ENCODE results near the gene EXOSC2.

EXOSC2 gene

GRCh38 chr9:130738281-130738680 lies 44.7 kb downstream of the EXOSC2 start:
- H2AFZ ChIP-seq (ENCODE audit: low read depth, low read length) = no peak overlapping the region
- H4K20me1 ChIP-seq (ENCODE audit: insufficient read depth, low read length) = no peaks in the 10 kb centered on the region
- no peaks in the 10 kb centered on the region for H3K4me1 ChIP-seq (ENCODE audit: low read length)

GRCh38 chr9:130739081-130739480 lies 45.5 kb downstream of the EXOSC2 start:
- Histone ChIP-seq H3K27me3 (ENCODE audit: low read depth, low read length) (no peaks in the 10 kb centered on the region), H2AFZ (ENCODE audit: low read depth, low read length) (no peak overlapping the region), H3K79me2 (ENCODE audit: low read length) (peaks cover 7% of the 10 kb centered on the region; the same call in 1 of the 2 replicates), H4K20me1 (ENCODE audit: insufficient read depth, low read length) (no peaks in the 10 kb centered on the region), H3K36me3 (replicated peaks; ENCODE audit: low read depth, low read length) (no peaks in the 10 kb centered on the region), H3K4me2 (ENCODE audit: low read length) (no peak overlapping the region), H3K9me3 (ENCODE audit: insufficient read depth, low read length) (no peaks in the 10 kb centered on the region), H3K27ac (ENCODE audit: low read length) (no peak overlapping the region), H3K4me3 (ENCODE audit: low read length) (no peak overlapping the region), H3K4me1 (ENCODE audit: low read length) (no peaks in the 10 kb centered on the region), H3K9ac (ENCODE audit: low read length) (no peak overlapping the region)
- TF ChIP-seq EZH2phosphoT487 (IDR thresholded peaks at IDR 0.05; ENCODE audit: low read depth) (no peak), CTCF (IDR thresholded peaks at IDR 0.05; ENCODE audit: low read depth, low read length) (no peak)

More at GRCh38 chr9:130738281-130738680, 44.7 kb downstream of the EXOSC2 start:
- Histone ChIP-seq H3K4me2 (ENCODE audit: low read length) (no peak overlapping the region), H3K9ac (ENCODE audit: low read length) (no peak overlapping the region), H3K36me3 (replicated peaks; ENCODE audit: low read depth, low read length) (no peaks in the 10 kb centered on the region), H3K9me3 (ENCODE audit: insufficient read depth, low read length) (no peaks in the 10 kb centered on the region), H3K27me3 (ENCODE audit: low read depth, low read length) (no peaks in the 10 kb centered on the region), H3K4me3 (ENCODE audit: low read length) (no peak overlapping the region), H3K79me2 (ENCODE audit: low read length) (peaks cover 7% of the 10 kb centered on the region; the same call in 1 of the 2 replicates), H3K27ac (ENCODE audit: low read length) (no peak overlapping the region)
- TF ChIP-seq CTCF (IDR thresholded peaks at IDR 0.05; ENCODE audit: low read depth, low read length) (no peak), EZH2phosphoT487 (IDR thresholded peaks at IDR 0.05; ENCODE audit: low read depth) (no peak)

- TF ChIP-seq EZH2phosphoT487 (IDR thresholded peaks at IDR 0.05; ENCODE audit: low read depth) (no peak), CTCF (IDR thresholded peaks at IDR 0.05; ENCODE audit: low read depth, low read length) (no peak)
- Histone ChIP-seq H3K4me3 (ENCODE audit: low read length) (no peak overlapping the region), H3K9ac (ENCODE audit: low read length) (no peak overlapping the region), H2AFZ (ENCODE audit: low read depth, low read length) (no peak overlapping the region), H4K20me1 (ENCODE audit: insufficient read depth, low read length) (no peaks in the 10 kb centered on the region), H3K79me2 (ENCODE audit: low read length) (peaks cover 7% of the 10 kb centered on the region; the same call in 1 of the 2 replicates), H3K27me3 (ENCODE audit: low read depth, low read length) (no peaks in the 10 kb centered on the region), H3K27ac (ENCODE audit: low read length) (no peak overlapping the region), H3K9me3 (ENCODE audit: insufficient read depth, low read length) (no peaks in the 10 kb centered on the region), H3K4me2 (ENCODE audit: low read length) (no peak overlapping the region), H3K4me1 (ENCODE audit: low read length) (no peaks in the 10 kb centered on the region), H3K36me3 (replicated peaks; ENCODE audit: low read depth, low read length) (no peaks in the 10 kb centered on the region)
Observed at GRCh38 chr9:130740218-130741023, 46.8 kb downstream of the EXOSC2 start.

GRCh38 chr9:130741024-130741305 lies 47.4 kb downstream of the EXOSC2 start:
- Histone ChIP-seq H3K4me2 (ENCODE audit: low read length) (no peak overlapping the region), H4K20me1 (ENCODE audit: insufficient read depth, low read length) (no peaks in the 10 kb centered on the region), H3K9ac (ENCODE audit: low read length) (no peak overlapping the region), H3K4me3 (ENCODE audit: low read length) (no peak overlapping the region), H3K27ac (ENCODE audit: low read length) (no peak overlapping the region), H3K27me3 (ENCODE audit: low read depth, low read length) (no peaks in the 10 kb centered on the region), H3K9me3 (ENCODE audit: insufficient read depth, low read length) (no peaks in the 10 kb centered on the region), H3K4me1 (ENCODE audit: low read length) (no peaks in the 10 kb centered on the region), H3K79me2 (ENCODE audit: low read length) (peaks cover 7% of the 10 kb centered on the region; the same call in 1 of the 2 replicates), H2AFZ (ENCODE audit: low read depth, low read length) (no peak overlapping the region), H3K36me3 (replicated peaks; ENCODE audit: low read depth, low read length) (no peaks in the 10 kb centered on the region)
- TF ChIP-seq EZH2phosphoT487 (IDR thresholded peaks at IDR 0.05; ENCODE audit: low read depth) = no peak
- no peak for TF ChIP-seq CTCF (IDR thresholded peaks at IDR 0.05; ENCODE audit: low read depth, low read length)
